ENCODE data around the gene FOXF1.

GRCh38 chr16:86479419-86479818 lies 30.9 kb upstream of the FOXF1 start:
- no peak for TF ChIP-seq POLR2A (IDR thresholded peaks at IDR 0.05; ENCODE audit: low read depth, low read length)
- TF ChIP-seq POLR2AphosphoS5 (IDR thresholded peaks at IDR 0.05; ENCODE audit: low read depth, low read length): no peak
- TF ChIP-seq TAF1 (IDR thresholded peaks at IDR 0.05; ENCODE audit: borderline replicate concordance, low read depth, low read length): no peak

Measured in GM12892 (cell line).